Cardiac septum (tissue), 1 donor: Measurements from ENCODE around the gene BSCL2. TPM values are rescaled to one million over a fixed set of nuclear protein-coding genes. Genes with fewer than 3 reads are reported as not detected.
"Not testable (repeated sequence)": the region's sequence is repeated elsewhere in the genome, so short reads cannot be mapped to it uniquely, and the experiment has no call there.

Experiments
- DNase-seq: peaks from one replicate; pipeline ENCODE4 v3.0.0-alpha.2; 2020; ENCODE audit warnings: low spot score
- intact Hi-C: fragments of 100-400 bp; cut with DNase I; formaldehyde crosslinking; loops from one replicate; pipeline ENCODE4 v1.14.0; 2022
- total RNA-seq: library from RNA; stranded (reverse); fragmentation: NEBNext Ultra II Directional; extraction: Animal tissue kit (Norgen Biotek cat#: 25700); gene quantifications from one replicate; pipeline ENCODE4 v1.2.1, GENCODE V29; 2021
- donor health status: DM: no; HTN: no; CAD: no.

Gene BSCL2
- total RNA-seq, 1 donor from 2014 or later = 13.3 TPM

DNA sequence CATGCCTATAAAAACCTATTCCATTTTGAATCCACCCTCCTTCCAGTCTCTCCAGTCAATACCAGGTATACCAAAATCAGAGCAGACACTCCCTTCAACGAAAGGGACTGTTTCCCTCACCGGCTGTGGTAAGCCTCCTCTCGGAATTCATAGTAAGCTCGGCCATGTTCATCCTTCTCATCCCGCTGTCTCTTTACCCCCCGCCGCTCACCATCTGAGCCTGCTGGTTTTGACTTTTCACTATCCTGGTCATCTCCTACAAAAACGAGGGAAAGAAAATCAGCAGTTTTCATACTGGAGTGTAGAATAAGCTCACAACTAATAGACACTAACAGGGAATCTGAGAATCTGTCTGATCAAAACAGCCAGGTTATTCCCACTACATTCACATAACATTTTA is 16.9 kb upstream of the BSCL2 start:
- intact Hi-C loops = no loop called here

DNA sequence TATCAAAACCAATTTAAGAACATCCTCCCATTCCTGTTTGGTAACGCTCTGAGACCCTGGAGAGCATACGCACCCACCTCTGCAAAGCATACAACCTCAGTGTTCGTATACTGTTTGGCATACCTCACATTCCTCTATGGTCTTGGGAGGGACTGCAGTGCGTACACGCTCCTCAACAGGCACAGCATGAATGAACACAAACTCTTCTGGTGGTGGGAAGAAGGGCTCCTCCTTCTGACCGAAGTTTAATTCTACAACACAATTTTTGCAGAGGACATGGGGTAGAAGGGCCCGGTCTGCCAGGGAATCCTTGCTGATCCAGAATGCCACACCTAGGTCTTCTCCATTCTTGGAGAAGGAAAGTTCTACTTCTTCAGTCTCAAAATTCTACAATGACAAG is 14.8 kb upstream of the BSCL2 start:
- intact Hi-C loops = no loop called here
- no peak for DNase-seq

More for the DNA sequence above, 16.9 kb upstream of the BSCL2 start:
- no peak for DNase-seq

DNA sequence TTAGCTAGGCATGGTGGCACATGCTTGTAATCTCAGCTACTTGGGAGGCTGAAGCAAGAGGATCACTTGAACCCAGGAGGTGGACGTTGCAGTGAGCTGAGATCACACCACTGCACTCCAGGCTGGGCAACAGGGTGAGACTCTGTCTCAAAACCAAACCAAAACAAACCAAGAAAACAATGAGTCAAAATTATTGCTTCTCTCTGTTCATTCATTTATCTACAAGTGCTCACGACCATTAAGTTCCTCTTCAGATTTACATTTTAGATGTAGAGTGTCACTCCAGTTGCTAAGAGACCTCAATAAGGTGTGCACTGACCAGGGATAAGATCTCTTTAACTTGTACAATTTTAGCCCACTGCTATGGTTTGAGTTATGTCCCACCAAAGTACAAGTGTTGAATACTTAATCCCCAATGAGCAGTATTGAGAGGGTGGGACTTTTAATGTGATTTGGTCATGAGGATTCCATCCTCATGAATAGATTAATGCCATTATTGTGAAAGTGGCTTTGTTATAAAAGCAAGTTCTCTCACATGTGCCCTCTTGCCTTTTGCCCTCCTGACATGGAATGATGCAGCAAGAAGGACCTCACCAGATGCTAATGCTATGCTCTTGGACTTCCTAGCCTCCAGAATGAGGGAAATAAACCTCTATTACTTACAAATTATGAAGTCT is 12.2 kb upstream of the BSCL2 start:
- DNase-seq = no peak
- intact Hi-C loops = no loop called here

DNA sequence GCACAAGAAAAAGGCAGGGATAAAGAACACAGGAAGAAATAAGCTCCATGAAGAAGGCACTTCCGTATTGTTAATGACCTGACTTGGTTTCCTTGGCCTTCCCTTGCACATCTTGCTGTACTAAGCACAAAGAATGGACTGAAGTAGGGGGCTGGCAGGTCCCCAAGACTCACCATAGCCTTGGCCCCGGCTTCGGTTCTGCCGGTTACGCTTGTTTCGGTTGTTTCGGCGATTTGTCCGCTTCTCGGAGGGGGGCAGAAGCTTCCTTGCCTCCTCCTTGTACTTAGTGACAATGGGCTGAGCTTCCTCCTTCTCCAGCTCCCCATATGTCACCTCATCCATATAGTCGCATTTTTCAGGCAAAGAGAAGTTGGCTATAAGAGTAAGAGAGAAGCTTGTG is 9.6 kb upstream of the BSCL2 start:
- no peak for DNase-seq
- intact Hi-C loops = no loop called here

DNA sequence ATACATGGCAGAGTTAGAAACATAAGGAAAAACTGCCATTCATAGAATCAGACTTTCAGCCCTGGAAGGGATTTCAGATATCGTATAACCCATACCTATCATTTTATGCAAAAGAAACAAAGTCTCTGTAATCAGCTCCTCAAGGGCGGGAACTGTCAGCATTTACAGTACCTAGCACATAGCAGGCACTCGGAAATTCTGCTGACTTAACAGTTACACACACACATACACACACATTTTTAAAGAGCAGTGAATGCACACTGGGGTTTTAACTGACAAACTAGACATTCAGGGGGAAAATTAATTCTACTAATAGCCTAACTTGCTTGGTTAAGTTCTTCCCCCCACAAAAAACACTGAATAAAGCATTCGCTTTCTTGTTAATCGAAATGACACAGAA is 9.0 kb upstream of the BSCL2 start:
- DNase-seq = no peak
- intact Hi-C loops = no loop called here

DNA sequence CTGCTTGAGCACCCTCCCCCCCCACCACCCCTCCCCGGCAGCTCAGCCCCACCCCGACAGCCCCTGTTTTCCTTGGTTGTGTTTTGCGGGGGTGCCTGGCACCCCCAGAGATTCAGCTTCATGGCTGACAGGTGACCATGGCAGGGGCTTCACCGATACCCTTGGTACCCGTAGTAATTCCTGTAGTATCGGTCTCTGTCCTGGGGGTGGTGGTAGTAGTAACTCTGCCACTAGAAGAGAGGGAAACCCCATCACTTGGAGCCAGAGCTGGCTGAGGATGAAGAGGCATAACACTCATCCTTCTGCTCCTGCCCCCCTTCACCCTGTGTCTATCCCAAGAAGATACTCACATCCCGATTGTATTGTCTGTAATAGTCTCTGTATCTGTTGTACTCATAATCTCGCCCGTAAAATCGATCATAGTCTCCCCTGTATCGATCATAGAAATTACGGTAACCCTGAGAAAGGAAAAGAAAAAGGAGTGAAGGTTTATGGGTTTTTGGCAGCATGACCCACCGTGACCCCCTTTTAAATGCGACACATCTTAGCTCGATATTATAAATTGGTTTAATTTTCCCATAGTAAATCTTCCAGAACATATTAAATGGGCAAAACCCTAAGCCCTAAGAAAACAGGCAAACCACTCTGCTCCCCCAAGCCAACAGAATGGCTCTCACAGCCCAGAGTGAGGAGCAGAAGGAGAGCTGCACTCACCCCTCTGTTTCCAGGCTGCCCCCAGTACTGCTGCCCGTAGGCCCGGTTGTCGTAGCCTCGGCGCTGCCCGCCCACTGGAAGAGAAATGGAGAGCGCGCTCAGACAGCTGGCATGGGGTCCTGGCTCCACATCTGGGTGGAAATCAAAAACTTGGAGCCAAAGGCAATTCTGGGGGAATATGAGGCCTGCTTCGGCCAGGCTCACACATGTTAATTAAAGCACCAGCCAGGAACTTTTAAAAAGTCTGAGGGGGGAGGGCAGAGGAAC is 8.2 kb upstream of the BSCL2 start:
- intact Hi-C loops = no loop called here
- DNase-seq = no peak

DNA sequence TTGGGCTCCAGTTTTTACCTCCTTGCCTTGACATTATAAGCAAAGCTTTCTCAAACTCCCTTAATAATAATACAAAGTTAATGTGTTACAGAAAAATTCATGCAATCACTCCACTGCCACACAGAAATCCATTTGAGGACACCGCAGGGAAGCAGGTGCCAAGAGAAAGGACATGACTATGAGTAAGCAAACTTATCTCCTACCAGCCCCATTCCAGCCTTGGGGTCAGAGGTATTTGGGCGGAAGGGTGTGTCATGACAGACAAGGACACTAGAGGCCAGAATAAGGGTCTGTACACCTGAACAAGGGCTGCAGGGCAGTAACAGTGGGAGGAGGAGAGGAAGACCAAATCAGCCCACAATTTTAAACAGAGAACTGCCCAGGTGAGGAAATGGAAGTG is 6.1 kb upstream of the BSCL2 start:
- DNase-seq = no peak
- intact Hi-C loops = no loop called here

DNA sequence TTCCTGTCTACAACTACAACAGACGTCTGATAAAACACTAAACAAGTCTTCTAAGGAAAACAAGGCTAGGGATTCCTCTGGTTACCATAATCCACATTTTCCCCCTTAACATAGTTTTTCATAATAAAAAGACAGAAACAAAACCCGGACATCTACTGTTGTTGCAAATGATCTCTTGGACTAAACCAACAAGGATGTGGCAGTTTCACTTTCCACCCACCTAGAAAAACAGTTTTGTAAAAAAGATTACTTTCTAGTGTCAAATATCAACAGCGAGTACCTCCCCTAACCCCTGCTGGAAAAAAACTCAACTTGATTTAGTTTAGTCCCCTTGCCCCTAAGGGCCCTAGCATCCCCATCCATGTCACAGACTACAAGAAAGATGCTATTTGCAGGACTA is 5.6 kb upstream of the BSCL2 start:
- DNase-seq = no peak
- intact Hi-C loops = no loop called here

DNA sequence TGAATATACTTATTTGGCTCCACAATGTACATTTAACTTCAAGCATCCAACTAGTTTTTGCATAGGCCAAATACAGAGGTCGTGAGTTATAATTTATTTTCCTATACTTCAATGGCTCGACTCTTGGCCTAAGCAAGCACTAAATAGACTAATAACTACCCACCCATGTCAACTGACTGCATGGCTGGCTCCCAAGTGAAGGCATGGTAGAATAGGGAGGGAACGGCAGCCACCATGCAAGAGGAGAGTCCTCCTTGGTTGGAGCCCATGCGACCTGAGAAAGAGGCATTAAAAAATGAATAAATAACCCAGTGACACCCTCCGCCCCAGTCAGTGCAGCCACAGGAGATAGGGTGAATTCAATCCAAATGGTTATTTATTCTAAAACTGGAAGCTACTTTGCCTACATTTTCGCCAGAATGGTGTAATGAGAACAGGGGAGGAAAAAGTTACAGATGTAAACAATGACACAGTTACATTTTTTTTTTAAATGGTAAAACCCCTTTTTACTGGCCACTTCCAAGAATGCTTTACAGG is 5.1 kb upstream of the BSCL2 start:
- DNase-seq = no peak
- intact Hi-C loops = no loop called here

DNA sequence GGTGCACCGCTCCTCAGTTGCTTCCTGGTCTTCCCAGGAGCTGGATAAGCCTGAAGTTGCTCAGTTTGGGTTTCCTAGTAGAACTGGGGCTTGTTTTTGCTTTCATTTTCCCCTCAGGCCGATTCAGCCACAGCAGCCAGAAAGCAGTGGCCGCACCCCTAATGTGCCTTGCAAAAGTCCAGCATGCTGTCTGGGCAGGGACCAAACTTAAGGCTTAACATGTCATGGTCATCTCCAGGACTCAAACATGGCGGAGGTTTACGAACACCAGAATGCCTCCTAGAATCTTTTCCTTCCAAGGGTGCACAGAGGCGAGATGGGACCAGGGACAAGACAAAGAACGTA is 2.7 kb upstream of the BSCL2 start:
- DNase-seq = no peak
- intact Hi-C loops = no loop called here

DNA sequence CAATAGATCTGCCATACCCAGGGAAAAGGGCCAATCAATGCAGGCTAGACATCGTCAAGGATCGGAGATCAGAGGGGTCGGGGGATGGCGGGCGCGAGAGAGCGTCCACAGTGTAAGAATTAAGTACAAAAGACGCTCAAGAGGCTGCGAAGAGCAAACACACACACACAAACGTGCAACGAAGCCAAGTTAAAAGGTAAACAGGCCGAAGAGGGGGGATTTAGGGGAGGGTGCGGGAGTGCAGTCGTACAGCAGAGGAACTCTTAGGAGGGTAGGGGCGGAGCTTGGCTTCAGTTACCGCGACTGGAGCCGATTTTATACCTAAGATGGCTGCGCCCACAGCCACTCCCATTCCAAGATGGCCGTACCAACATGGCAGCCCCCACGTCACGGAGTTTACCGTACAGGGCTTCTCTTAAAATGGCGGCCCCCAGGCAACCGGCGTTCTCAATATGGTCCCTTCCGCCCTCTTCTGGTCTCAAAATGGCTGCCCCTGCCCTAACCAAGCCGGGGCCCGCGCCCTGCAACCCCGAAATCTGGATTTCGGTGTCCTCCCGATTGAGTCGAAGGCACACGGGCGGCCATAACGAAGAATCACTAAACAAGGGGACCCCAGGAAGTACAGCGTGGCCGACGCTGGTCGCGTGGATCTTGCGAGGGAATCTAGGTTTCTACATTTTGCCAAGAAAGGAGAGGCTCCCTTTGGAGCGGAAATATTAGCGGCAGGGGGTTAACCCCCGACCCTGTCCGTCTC is 2.2 kb upstream of the BSCL2 start:
- intact Hi-C loops = loop anchor here (1.0 to 5.0 kb wide), 2 partner anchors 18 to 37 kb away; partner anchors contain the start of genes HNRNPUL2, LBHD1 and UQCC3
- peak; percentile 99 for DNase-seq

DNA sequence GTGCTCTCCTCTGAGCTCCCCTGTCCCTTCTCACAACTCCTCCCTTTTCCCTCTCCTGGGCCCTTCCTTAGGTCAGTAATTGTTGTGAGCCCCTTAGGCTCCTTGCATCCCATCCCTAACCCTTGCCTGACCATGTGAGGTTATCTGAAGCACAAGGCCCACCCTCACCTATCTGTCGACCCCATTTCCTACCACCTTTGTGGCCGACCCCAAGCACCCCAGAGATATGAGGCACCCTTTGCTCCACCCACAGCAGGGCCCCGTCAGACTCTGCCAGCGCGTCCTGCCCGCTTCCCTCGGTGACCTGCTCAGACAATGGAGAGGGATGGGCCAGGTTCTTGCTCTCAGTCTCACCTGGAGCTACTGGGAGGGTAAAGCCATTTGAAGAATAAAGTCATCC is 1.6 kb upstream of the BSCL2 start:
- intact Hi-C loops = loop anchor here (1.0 to 5.0 kb wide), 2 partner anchors 19 to 36 kb away; partner anchors contain the start of genes HNRNPUL2, LBHD1 and UQCC3

DNA sequence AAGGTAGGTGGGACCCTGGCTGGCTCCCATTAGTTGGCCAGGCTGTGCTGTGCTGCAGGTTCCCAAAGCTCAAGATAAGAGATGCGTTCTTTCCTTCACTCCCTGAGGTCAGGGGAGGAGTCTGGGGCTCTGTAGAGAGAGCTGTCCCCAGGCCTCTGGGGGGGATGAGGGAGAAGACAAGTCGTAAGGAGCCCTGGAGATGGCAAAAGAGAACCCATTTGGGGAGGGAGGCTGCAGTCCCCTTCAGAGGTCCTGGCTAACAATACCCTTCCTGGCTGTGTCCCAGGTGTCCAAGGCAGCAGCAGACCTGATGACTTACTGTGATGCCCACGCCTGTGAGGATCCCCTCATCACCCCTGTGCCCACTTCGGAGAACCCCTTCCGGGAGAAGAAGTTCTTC is 1.2 kb upstream of the BSCL2 start:
- no peak for DNase-seq
- intact Hi-C loops = loop anchor here (5.0 kb wide), 1 partner anchor 36 kb away; the partner anchor contains the start of genes LBHD1 and UQCC3

More for the DNA sequence above, 1.6 kb upstream of the BSCL2 start:
- DNase-seq = no peak

DNA sequence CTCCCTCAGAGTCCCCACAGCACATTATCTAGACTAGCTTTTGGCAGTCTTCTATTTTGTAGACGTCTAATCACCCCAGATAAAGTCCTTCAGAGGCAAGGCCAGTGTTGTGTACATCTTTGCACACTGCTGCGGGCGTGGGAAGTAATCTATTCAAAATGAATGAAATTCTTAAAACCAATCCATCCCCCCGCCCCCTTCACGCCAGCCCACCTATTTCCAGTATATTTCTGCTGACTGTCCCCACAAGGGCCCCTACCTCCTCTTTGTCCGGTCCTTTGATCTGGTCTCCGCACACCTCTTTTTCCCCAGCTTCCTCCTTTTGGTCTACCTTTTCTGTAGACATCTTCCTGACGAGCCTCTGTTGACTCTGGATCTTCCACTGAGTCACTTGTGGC is 375 bp downstream of the BSCL2 start:
- no peak for DNase-seq
- intact Hi-C loops = loop anchor here (5.0 kb wide), 1 partner anchor 35 kb away; the partner anchor contains the start of genes LBHD1 and UQCC3

DNA sequence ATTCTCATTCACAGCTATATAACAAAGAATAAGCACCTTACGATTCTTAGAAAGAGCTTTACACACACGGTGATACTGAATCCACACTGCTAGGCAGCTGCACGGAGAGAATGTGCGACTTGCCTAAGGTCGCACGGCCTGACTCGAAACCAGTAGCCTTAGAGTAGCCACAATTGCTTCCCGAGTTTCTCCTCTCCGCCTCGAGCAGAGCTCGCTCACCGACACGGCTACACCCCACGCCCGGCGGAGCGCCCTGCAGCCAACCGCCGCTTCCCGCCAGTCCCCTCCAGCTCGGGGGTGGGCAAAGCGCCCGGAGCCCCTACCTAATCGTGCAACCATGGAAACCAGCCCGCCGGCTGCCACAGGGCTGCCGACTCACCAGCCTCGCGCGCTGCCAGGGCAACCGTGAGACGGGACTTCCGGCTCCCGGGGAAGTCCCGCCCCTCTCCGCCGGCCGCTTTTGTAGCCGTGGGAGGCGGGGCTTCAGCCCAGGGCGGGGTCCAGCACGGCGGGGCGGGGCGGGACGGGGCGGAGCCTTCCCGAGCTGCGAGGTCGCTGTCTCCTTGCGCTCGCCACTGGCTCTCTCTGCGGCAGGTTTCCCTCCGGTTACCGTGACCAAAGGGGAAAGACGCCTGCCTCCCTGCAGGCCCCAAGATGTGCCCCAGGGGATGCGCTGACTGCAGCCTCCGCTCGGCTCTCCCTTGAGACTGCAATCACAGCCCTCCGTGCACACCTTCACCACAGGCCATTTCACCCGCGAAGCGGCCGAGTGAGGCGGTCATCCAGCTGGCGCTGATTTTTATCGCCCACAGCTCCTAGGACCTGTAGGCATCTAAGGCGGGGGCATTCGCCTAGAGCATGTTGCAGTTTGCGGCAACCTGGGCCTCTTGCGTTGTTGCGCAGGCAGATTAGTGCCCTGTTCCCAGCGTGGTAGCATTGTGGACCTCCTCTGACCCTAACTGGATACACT is 1.1 kb downstream of the BSCL2 start:
- intact Hi-C loops = loop anchor here (5.0 kb wide), 1 partner anchor 34 kb away; the partner anchor contains the start of genes LBHD1 and UQCC3

DNA sequence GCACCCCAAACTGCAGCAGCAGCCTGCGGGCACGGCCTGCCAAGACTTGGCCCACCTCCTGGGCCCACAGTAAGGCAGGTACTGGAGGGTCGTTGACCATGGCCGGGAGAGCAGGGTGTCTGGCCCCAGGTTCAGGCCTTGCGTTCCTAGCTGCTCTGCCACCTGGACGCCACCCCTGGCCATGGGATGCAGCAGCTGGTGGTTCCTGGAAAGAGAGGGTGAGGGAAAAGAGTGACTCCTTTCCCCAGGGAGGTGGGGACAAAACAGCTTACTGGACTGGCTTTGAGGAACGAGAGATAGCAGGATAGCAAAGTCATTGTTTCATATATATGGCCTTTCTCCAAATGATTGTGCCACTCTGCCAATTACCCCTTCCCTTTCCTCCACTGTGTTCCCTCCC is 1.8 kb downstream of the BSCL2 start:
- intact Hi-C loops = loop anchor here (5.0 kb wide), 1 partner anchor 33 kb away; the partner anchor contains the start of genes LBHD1 and UQCC3
- DNase-seq = peak; percentile 39

More for the DNA sequence above, 1.1 kb downstream of the BSCL2 start:
- peak; percentile 98 for DNase-seq

DNA sequence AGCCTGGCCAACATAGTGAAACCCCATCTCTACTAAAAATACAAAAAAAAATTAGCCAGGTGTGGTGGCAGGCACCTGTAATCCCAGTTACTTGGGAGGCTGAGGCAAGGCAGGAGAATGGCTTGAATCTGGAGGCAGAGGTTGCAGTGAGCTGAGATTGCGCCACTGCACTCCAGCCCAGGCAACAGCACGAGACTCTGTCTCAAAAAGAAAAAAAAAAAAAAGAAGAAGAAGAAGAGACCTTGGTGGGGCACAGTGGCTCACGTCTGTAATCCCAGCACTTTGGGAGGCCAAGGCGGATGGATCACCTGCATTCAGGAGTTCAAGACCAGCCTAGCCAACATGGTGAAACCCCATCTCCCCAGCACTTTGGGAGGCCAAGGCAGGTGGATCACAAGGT is 3.3 kb downstream of the BSCL2 start:
- peak; percentile 35 for DNase-seq
- intact Hi-C loops = not testable (repeated sequence)

DNA sequence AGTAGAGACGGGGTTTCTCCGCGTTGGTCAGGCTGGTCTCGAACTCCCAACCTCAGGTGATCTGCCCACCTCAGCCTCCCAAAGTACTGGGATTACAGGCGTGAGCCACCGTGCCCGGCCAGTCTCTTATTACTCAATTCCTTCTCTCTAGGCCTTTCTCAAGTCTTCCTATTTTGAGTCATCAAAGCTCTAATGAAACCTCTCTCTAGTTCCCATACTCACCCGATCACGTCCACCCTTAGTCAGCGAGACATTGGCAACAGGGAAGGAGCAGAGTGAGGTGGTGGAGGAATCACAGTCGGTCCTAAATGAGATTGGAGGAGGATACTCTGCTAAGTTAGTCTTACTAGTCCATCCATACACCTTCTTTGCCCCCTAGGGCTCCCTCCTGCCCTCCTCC is 5.0 kb downstream of the BSCL2 start:
- DNase-seq = peak; percentile 36
- intact Hi-C loops = no loop called here
